Esophagus squamous epithelium (tissue), 5 donors: ENCODE data around the gene ST3GAL3. TPM values are rescaled to one million over a fixed set of nuclear protein-coding genes. Genes with fewer than 3 reads are reported as not detected.

ENCODE experiments used
- DNase-seq: peaks from one replicate; lab custom pipeline; 2025; lab: John Stamatoyannopoulos, UW
- H3K27ac ChIP-seq, 4 donors: fragments of 200-600 bp; sonication (generic); one replicate each; pipeline ENCODE4 v1.5.1; 2016 to 2019; ENCODE audit warnings: mild to moderate bottlenecking in 1 of 4
- H3K27me3 ChIP-seq, 4 donors: fragments of 200-600 bp; sonication (generic); 1 replicate in 3 of 4; 2 replicates in 1 of 4; pipeline versions ENCODE4 v1.5.1 to v1.6.0; 2017 to 2021; ENCODE audit warnings: antibody characterized with exemption in 1 of 4
- H3K36me3 ChIP-seq, 3 donors: fragments of 200-600 bp; sonication (generic); one replicate each; pipeline ENCODE4 v1.5.1; 2016 to 2019
- H3K4me1 ChIP-seq, 3 donors: fragments of 200-600 bp; sonication (generic); one replicate each; pipeline ENCODE4 v1.5.1; 2017 to 2019
- H3K4me3 ChIP-seq, 4 donors: fragments of 200-600 bp; sonication (generic); 1 replicate in 3 of 4; 2 replicates in 1 of 4; pipeline ENCODE4 v1.5.1; 2016 to 2019; ENCODE audit warnings: mild to moderate bottlenecking in 2 of 4, moderate library complexity in 1 of 4
- H3K9me3 ChIP-seq, 3 donors: fragments of 200-600 bp; sonication (generic); one replicate each; pipeline ENCODE4 v1.5.1; 2016 to 2019
- POLR2A ChIP-seq, 4 donors: fragments of 450-650 bp; IDR thresholded peaks; one replicate each; pipeline ENCODE4 v1.6.1; 2017; ENCODE audit warnings: antibody characterized with exemption in 4 of 4, mild to moderate bottlenecking in 4 of 4, moderate library complexity in 3 of 4
- WGBS, 2 donors: methylation state at CpG; one replicate each; pipeline ENCODE4 v1.1.5; 2018; 5-methylcytosine and 5-hydroxymethylcytosine counted together
- intact Hi-C: fragments of 100-400 bp; cut with DNase I; formaldehyde crosslinking; loops from one replicate; pipeline ENCODE4 v1.15.0; 2022
- total RNA-seq, 4 donors: library from RNA; depleted of rRNA; stranded (reverse); fragments of >200 nt; gene quantifications; one replicate each; pipeline ENCODE4 v1.1.0, GENCODE V29; 2016
- TF ChIP-seq, protein P1 (sequence below), 6 experiments: fragments of 450-650 bp in 4 of 6; fragments of 200-600 bp in 2 of 6; sonication (generic) in 2 of 6; IDR thresholded peaks; one replicate each; pipeline ENCODE4 v1.5.1; 2016 to 2019; ENCODE audit warnings: antibody characterized with exemption in 6 of 6, mild to moderate bottlenecking in 4 of 6, moderate library complexity in 4 of 6
- donor health status: DM: yes; HTN: yes; CAD: no.

Gene ST3GAL3
- total RNA-seq, 4 donors from 2014 or later: 2.8 to 10.7 (median 7.1) TPM

DNA sequence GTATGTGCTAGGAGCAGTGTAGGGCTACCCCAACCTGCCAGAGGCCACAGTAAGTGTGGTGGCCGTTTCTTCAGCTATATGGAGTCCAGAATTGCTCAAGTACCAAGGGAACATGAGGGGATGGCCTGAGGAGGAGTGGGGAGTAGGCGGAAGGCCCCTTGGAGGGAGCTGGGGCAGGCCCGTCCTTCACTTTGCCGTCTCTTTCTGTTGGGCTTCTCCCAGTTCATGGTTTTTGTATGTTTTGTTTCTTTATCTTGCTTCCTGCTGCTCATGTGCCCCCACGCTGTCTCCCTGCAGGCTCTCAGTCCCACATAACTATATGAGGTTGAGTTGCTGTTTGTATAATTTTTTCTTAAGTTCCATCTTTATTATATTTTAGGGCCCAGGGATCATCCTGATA lies 256.6 kb downstream of the ST3GAL3 start:
- H3K27ac ChIP-seq: no peak overlapping the region
- WGBS, 2 donors: 82 to 91% methylated on average over 5 of the region's 5 CpGs
- peaks cover 6 to 87% (median 13%) of the 10 kb centered on the region in 3 donors for H3K36me3 ChIP-seq
- H3K27me3 ChIP-seq: no peaks in the 10 kb centered on the region
- intact Hi-C loops: no loop called here
- TF ChIP-seq, protein P1, sequence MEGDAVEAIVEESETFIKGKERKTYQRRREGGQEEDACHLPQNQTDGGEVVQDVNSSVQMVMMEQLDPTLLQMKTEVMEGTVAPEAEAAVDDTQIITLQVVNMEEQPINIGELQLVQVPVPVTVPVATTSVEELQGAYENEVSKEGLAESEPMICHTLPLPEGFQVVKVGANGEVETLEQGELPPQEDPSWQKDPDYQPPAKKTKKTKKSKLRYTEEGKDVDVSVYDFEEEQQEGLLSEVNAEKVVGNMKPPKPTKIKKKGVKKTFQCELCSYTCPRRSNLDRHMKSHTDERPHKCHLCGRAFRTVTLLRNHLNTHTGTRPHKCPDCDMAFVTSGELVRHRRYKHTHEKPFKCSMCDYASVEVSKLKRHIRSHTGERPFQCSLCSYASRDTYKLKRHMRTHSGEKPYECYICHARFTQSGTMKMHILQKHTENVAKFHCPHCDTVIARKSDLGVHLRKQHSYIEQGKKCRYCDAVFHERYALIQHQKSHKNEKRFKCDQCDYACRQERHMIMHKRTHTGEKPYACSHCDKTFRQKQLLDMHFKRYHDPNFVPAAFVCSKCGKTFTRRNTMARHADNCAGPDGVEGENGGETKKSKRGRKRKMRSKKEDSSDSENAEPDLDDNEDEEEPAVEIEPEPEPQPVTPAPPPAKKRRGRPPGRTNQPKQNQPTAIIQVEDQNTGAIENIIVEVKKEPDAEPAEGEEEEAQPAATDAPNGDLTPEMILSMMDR (IDR thresholded peaks at IDR 0.05): no peak
- no peak for TF ChIP-seq POLR2A (IDR thresholded peaks at IDR 0.05)
- DNase-seq: no peak
- no peaks in the 10 kb centered on the region for H3K9me3 ChIP-seq
- no peaks in the 10 kb centered on the region for H3K4me1 ChIP-seq
- H3K4me3 ChIP-seq: no peak overlapping the region

DNA sequence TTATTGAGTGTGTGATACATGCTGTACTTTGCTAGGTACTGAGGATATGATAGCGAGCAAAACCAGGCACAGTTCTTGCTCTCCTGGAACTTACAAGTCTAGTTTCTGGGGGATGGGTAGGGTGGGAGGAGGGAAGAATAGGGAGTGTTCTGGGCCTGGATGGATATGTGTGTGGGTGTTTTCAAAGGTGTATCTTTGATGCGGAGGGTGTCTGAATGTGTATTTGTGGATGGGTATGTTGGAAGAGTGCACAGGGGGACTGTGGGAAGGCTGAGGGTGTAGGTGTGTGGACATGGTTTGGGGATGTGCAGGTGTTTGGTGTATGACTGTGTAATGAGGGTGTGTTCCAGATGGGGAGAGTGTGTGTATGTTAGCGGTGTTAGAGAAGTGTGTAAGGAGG lies 258.0 kb downstream of the ST3GAL3 start:
- Histone ChIP-seq H3K36me3 (peaks cover 6 to 73% (median 8%) of the 10 kb centered on the region in 3 donors), H3K27me3 (no peaks in the 10 kb centered on the region)
- intact Hi-C loops: no loop called here

DNA sequence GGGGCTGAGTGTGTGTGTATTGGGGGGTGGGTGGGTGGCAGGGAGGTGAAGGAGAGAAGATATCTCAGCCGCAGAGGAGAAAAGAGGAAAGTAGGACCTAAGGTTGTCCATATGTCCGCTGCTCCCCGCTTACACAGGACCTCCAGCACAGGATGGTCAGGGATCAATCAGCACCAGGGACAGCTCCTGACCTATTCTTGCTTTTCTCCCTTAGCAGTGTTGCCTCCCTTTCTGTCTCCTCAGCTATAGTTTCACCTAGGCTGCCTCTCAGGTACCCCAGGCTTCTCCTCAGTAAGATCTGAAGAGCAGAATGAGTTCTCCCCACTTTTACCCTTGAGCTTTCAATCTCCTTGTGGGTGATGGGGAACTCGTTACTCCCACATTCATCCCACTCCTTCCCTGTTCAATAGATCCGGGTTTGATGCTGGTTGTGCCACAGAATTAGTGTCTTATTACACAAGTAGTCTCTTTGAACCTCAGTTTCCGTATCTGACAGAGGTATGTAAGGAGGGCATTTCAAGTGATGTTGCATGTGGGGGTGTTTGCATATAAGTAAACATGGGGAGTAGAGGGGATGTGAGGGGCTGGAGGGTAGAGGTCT lies 261.1 kb downstream of the ST3GAL3 start:
- H3K36me3 ChIP-seq: peaks cover 4 to 64% (median 8%) of the 10 kb centered on the region in 3 donors
- DNase-seq: no peak
- H3K27ac ChIP-seq: no peak overlapping the region
- no peaks in the 10 kb centered on the region for H3K9me3 ChIP-seq
- 84 to 90% methylated on average over 6 of the region's 6 CpGs for WGBS, 2 donors
- peaks cover 9 to 26% (median 14%) of the 10 kb centered on the region in 3 donors for H3K4me1 ChIP-seq
- no peaks in the 10 kb centered on the region for H3K27me3 ChIP-seq
- intact Hi-C loops: no loop called here
- TF ChIP-seq, protein P1 (IDR thresholded peaks at IDR 0.05): no peak
- no peak for TF ChIP-seq POLR2A (IDR thresholded peaks at IDR 0.05)
- no peak overlapping the region for H3K4me3 ChIP-seq

More for the DNA sequence above, 258.0 kb downstream of the ST3GAL3 start:
- no peak overlapping the region for H3K27ac ChIP-seq
- H3K4me3 ChIP-seq: no peak overlapping the region
- no peaks in the 10 kb centered on the region for H3K9me3 ChIP-seq
- TF ChIP-seq, protein P1 (IDR thresholded peaks at IDR 0.05): no peak
- TF ChIP-seq POLR2A (IDR thresholded peaks at IDR 0.05): no peak
- WGBS, 2 donors: 90% methylated on average over 3 of the region's 3 CpGs
- no peak for DNase-seq
- peaks cover 2 to 9% (median 2%) of the 10 kb centered on the region in 3 donors for H3K4me1 ChIP-seq

DNA sequence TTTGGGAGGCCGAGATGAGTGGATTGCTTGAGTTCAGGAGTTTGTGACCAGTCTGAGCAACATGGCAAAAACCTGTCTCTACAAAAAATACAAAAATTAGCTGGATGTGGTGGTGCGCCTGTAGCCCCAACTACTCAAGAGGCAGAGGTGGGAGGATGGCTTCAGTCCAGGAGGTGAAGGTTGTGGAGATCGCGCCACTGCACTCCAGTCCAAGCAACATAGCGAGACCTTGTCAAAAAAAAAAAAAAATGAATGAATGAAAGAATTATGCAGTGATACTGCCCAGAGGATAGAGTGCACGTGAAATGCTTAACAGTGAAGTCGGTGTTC lies 262.0 kb downstream of the ST3GAL3 start:
- Histone ChIP-seq H3K9me3 (no peaks in the 10 kb centered on the region), H3K27ac (peak overlapping the region in 1 of 4 donors; percentile 63), H3K36me3 (peaks cover 5 to 54% (median 8%) of the 10 kb centered on the region in 3 donors), H3K4me1 (peaks cover 15 to 36% (median 20%) of the 10 kb centered on the region in 3 donors), H3K4me3 (peak overlapping the region in 3 of 4 donors; percentile 66 to 83 (median 74)), H3K27me3 (no peaks in the 10 kb centered on the region)
- intact Hi-C loops: no loop called here
- DNase-seq: no peak
- 51 to 56% methylated on average over 7 of the region's 7 CpGs for WGBS, 2 donors
- no peak for TF ChIP-seq POLR2A (IDR thresholded peaks at IDR 0.05)
- TF ChIP-seq, protein P1 (IDR thresholded peaks at IDR 0.05): no peak

DNA sequence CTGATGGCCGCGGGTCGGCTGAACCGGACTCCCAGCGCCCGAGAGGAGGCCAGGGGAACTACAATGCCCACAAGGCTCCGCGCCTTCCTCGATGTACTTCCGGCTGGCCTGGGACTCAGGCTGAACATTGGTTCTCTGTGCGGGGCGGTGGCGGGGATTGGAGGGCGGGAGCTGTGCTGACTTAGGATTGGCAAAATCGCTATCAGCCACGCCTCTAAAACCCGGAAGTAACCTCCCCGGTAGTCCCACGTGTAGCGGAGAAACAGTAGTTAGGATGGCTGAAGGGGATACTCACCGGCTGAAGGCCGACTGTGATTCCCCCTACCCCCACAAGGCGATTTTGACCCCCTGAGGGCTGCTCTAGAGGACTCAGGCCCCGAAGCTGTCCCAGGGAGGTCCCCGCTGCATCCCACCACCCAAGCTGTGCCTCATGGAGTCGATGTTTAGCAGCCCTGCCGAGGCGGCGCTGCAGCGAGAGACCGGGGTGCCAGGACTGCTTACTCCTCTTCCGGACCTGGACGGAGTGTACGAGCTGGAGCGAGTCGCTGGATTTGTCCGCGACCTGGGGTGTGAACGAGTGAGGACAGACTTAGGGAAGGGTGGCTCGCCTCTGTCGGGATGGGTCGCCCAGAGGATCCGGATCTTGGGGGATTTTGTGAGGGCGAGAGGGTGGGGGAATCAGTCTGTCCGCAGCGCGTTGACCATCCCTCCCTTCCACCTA lies 262.6 kb downstream of the ST3GAL3 start, which contains the start of gene DPH2:
Gene DPH2 (plus strand): TSS at position 265 of the 721 bp plus-strand sequence. CDS start 166 bp downstream, at position 431.
- intact Hi-C loops: no loop called here
- peaks cover 5 to 50% (median 8%) of the 10 kb centered on the region in 3 donors for H3K36me3 ChIP-seq
- DNase-seq: peak; percentile 91
- 2% methylated on average over 14 to 26 of the region's 47 CpGs for WGBS, 2 donors
- peaks cover 15 to 37% (median 20%) of the 10 kb centered on the region in 3 donors for H3K4me1 ChIP-seq
- no peaks in the 10 kb centered on the region for H3K27me3 ChIP-seq
- TF ChIP-seq, protein P1 (IDR thresholded peaks at IDR 0.05): peak in 3 of 6 experiments; percentile 17 to 32 (median 27)
- no peak for TF ChIP-seq POLR2A (IDR thresholded peaks at IDR 0.05)
- peak within 1 kb of the TSS; percentile 14 to 63 (median 45) for H3K27ac ChIP-seq
- peak within 1 kb of the TSS; percentile 66 to 84 (median 78) for H3K4me3 ChIP-seq
- no peaks in the 10 kb centered on the region for H3K9me3 ChIP-seq
